DOHH2 (cell line): ENCODE measurements around the gene ADD3.

Experiments used
- H3F3A ChIP-seq: fragments of 200-600 bp; sonication (generic), shearing (Covaris generic); 2 replicates; pipeline ENCODE4 v1.6.0; 2016; ENCODE audit warnings: antibody characterized with exemption, mild to moderate bottlenecking; ENCODE audit not compliant: control insufficient read depth, insufficient read depth
- H3K27ac ChIP-seq: fragments of 200-600 bp; sonication (generic); 2 replicates; pipeline ENCODE4 v1.5.1; 2014; ENCODE audit warnings: low read depth, mild to moderate bottlenecking, low read length, moderate library complexity
- H3K27me3 ChIP-seq: fragments of 200-600 bp; sonication (generic); 2 replicates; pipeline ENCODE4 v1.6.1; 2014; ENCODE audit warnings: mild to moderate bottlenecking, low read length, mixed read lengths; ENCODE audit not compliant: control insufficient read depth
- H3K36me3 ChIP-seq: fragments of 200-600 bp; sonication (generic); 2 replicates; pipeline ENCODE4 v1.6.1; 2014; ENCODE audit warnings: mild to moderate bottlenecking, low read length, moderate library complexity, mixed read lengths; ENCODE audit not compliant: control insufficient read depth
- H3K4me1 ChIP-seq: fragments of 200-600 bp; sonication (generic); 2 replicates; pipeline ENCODE4 v1.6.1; 2014; ENCODE audit warnings: mild to moderate bottlenecking, low read length, mixed read lengths; ENCODE audit not compliant: control insufficient read depth
- H3K4me2 ChIP-seq: fragments of 200-600 bp; sonication (generic); 2 replicates; pipeline ENCODE4 v1.6.0; 2014; ENCODE audit warnings: mild to moderate bottlenecking, low read length, moderate library complexity
- H3K4me3 ChIP-seq: fragments of 200-600 bp; sonication (generic); 2 replicates; pipeline ENCODE4 v1.5.1; 2014; ENCODE audit warnings: mild to moderate bottlenecking, low read length, mixed read lengths
- H3K79me2 ChIP-seq: fragments of 200-600 bp; sonication (generic); 2 replicates; pipeline ENCODE4 v1.6.1; 2014; ENCODE audit warnings: mild to moderate bottlenecking, low read length, mixed read lengths; ENCODE audit not compliant: control insufficient read depth
- H3K9me2 ChIP-seq: fragments of 200-600 bp; sonication (generic); replicated peaks from 2 replicates; pipeline ENCODE4 v1.6.1; 2014; ENCODE audit warnings: mild to moderate bottlenecking, low read length, mixed read lengths; ENCODE audit not compliant: control insufficient read depth
- H3K9me3 ChIP-seq: fragments of 200-600 bp; sonication (generic); 2 replicates; pipeline ENCODE4 v1.6.1; 2014; ENCODE audit warnings: antibody characterized with exemption, low read length, mixed read lengths; ENCODE audit not compliant: control insufficient read depth, insufficient read depth
- H4K20me1 ChIP-seq: fragments of 200-600 bp; sonication (generic); 2 replicates; pipeline ENCODE4 v1.6.0; 2014; ENCODE audit warnings: low read depth, mild to moderate bottlenecking, antibody characterized with exemption, low read length, moderate library complexity; ENCODE audit not compliant: control insufficient read depth, insufficient read depth
- EZH2phosphoT487 ChIP-seq: fragments of 200-600 bp; sonication (generic); IDR thresholded peaks from 2 replicates; pipeline ENCODE4 v1.6.1; 2017; ENCODE audit warnings: borderline replicate concordance, mild to moderate bottlenecking, antibody characterized with exemption, low read length, moderate library complexity, mixed read lengths
- TF ChIP-seq, protein P1 (sequence below): fragments of 200-600 bp; sonication (generic); IDR thresholded peaks from one replicate; pipeline ENCODE4 v1.5.1; 2014; ENCODE audit warnings: antibody characterized with exemption, mild to moderate bottlenecking, low read depth, low read length; ENCODE audit not compliant: poor library complexity, severe bottlenecking

The ADD3 gene

DNA sequence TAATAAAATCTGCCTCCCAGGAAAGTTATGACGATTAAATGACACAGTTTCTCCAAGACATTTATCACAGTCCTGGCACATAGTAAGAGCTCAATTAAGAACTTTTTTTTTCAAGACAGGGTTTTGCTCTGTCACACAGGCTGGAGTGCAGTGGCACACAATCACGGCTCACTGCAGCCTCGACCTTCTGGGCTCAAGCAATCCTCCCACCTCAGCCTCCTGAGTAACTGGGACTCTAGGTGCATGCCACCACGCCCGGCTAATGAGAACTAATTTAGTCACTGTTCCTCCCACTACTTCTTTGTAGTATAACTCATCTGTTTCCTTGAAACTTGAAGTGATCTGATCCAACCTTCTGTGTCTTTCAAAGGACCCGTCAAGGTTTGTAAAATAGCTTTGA, 157.5 kb downstream of the ADD3 start:
- Histone ChIP-seq H3K4me2 (no peak overlapping the region), H3K9me2 (no peaks in the 10 kb centered on the region), H3K27ac (no peak overlapping the region), H3K27me3 (peaks cover 72% of the 10 kb centered on the region), H3K79me2 (no peaks in the 10 kb centered on the region), H3K4me1 (no peaks in the 10 kb centered on the region), H3K4me3 (no peak overlapping the region), H4K20me1 (no peaks in the 10 kb centered on the region), H3F3A (no peaks in the 10 kb centered on the region), H3K9me3 (peaks cover 5% of the 10 kb centered on the region; the same call in 1 of the 2 replicates), H3K36me3 (no peaks in the 10 kb centered on the region)
- TF ChIP-seq, protein P1, sequence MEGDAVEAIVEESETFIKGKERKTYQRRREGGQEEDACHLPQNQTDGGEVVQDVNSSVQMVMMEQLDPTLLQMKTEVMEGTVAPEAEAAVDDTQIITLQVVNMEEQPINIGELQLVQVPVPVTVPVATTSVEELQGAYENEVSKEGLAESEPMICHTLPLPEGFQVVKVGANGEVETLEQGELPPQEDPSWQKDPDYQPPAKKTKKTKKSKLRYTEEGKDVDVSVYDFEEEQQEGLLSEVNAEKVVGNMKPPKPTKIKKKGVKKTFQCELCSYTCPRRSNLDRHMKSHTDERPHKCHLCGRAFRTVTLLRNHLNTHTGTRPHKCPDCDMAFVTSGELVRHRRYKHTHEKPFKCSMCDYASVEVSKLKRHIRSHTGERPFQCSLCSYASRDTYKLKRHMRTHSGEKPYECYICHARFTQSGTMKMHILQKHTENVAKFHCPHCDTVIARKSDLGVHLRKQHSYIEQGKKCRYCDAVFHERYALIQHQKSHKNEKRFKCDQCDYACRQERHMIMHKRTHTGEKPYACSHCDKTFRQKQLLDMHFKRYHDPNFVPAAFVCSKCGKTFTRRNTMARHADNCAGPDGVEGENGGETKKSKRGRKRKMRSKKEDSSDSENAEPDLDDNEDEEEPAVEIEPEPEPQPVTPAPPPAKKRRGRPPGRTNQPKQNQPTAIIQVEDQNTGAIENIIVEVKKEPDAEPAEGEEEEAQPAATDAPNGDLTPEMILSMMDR = no peak
- no peak for TF ChIP-seq EZH2phosphoT487

DNA sequence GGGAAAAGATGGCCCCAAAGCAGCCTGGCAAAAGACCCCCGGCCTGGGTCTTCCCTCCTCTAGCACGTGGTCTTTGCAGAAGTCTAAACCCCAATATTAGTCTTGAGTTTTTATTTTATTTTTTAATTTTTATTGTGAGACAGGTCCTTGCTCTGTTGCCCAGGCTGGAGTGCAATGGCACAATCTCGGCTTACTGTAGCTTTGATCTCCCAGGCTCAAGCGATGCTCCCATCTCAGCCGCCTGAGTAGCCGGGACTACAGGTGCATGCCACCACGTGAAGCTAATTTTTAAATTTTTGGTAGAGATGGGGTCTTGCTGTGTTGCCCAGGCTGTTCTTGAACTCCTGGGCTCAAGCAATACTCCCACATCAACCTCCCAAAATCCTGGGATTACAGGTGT, 159.4 kb downstream of the ADD3 start:
- no peak overlapping the region for H3K4me2 ChIP-seq
- H4K20me1 ChIP-seq = no peaks in the 10 kb centered on the region
- no peak overlapping the region for H3K4me3 ChIP-seq
- H3K79me2 ChIP-seq = no peaks in the 10 kb centered on the region
- no peaks in the 10 kb centered on the region for H3K9me2 ChIP-seq
- no peaks in the 10 kb centered on the region for H3K9me3 ChIP-seq
- TF ChIP-seq EZH2phosphoT487 = no peak
- TF ChIP-seq, protein P1 = no peak
- no peaks in the 10 kb centered on the region for H3F3A ChIP-seq
- peaks cover 79% of the 10 kb centered on the region for H3K27me3 ChIP-seq
- no peaks in the 10 kb centered on the region for H3K4me1 ChIP-seq
- H3K27ac ChIP-seq = no peak overlapping the region
- H3K36me3 ChIP-seq = no peaks in the 10 kb centered on the region

DNA sequence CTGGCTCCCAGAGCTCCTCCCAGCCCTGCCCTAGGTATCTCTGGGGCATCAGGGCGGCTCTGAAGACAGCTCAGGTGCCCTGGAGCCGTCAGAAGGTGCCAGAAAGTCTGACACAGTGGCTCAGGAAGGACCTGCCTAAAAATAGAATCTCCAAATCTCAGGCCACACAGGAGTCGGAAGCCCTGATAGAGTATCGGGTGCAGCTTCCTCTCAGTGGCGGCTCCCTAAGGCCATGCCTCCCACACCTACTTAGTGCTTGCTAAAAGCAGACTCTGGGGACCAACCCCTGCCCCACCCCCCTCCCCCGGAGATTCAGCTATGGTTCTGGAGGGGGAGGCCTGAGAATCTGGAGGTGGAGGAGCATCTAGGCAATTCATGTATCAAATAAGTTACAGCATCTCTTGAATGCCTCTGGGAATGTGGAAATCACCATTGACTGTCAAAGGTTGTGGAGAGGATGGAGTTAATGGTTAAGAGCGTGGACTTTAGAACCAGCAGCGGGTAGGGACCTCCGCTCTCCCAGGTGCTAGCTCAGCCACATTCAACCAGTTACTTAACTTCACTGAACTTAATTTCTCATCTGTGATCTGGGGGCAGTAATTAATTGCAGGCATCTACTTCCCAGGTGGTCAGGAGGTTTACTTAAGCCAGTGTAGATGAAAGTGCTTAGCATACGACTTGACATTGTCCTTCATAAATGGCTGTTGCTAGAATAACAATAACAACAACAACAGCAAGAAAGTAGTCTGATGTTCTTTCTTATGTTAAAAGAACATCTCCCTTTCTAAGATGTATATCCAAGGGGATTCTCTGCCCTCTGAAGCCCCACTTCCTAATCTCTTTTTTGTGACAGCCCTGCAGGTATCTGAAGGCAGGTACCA, 161.1 kb downstream of the ADD3 start:
- no peaks in the 10 kb centered on the region for H4K20me1 ChIP-seq
- H3K27ac ChIP-seq = no peak overlapping the region
- no peaks in the 10 kb centered on the region for H3K4me1 ChIP-seq
- H3F3A ChIP-seq = no peaks in the 10 kb centered on the region
- peaks cover 70% of the 10 kb centered on the region for H3K27me3 ChIP-seq
- no peaks in the 10 kb centered on the region for H3K79me2 ChIP-seq
- no peaks in the 10 kb centered on the region for H3K9me2 ChIP-seq
- H3K4me3 ChIP-seq = no peak overlapping the region
- H3K4me2 ChIP-seq = 0 out of 2 replicates have a peak overlapping the region, but pooled peaks have one; percentile 4
- TF ChIP-seq EZH2phosphoT487 = no peak
- TF ChIP-seq, protein P1 = no peak
- H3K36me3 ChIP-seq = no peaks in the 10 kb centered on the region
- no peaks in the 10 kb centered on the region for H3K9me3 ChIP-seq
